PC-3 (cell line): ENCODE data around the gene RDH16. TPM values are rescaled to one million over a fixed set of nuclear protein-coding genes. Genes with fewer than 3 reads are reported as not detected.
A peak's percentile ranks its signal among the peaks of the same experiment; 100 is the strongest.

Experiments used
- ATAC-seq: fragments of 200-7000 bp; cut with Tn5 transposase; 2 replicates; pipeline ENCODE4 v1.9.1; 2020; ENCODE audit warnings: mild to moderate bottlenecking, moderate library complexity
- BruUV-seq: library from RNA; stranded (reverse); fragments of 400-500 nt; replicated peaks from 2 replicates; lab custom pipeline; 2021; lab: Mats Ljungman, UMichigan
- CTCF ChIA-PET: fragments of 300-600 bp; sonication (Branson Sonifier 250); formaldehyde crosslinking; loops from one replicate; lab custom pipeline; 2022; ENCODE audit warnings: antibody characterized with exemption; lab: Charles Lee
- POLR2A ChIA-PET: fragments of 300-600 bp; sonication (Branson Sonifier 250); formaldehyde crosslinking; loops from one replicate; lab custom pipeline; 2022; ENCODE audit warnings: antibody characterized with exemption; ENCODE audit not compliant: unreplicated experiment; lab: Charles Lee
- DNase-seq: peaks from one replicate; pipeline ENCODE4 v3.0.0-alpha.2; 2015
- H2AFZ ChIP-seq: fragments of 300-600 bp; sonication (generic); 2 replicates; pipeline ENCODE4 v1.6.0; 2016; ENCODE audit warnings: antibody characterized with exemption, low read length
- H3F3A ChIP-seq: fragments of 300-600 bp; sonication (generic); one replicate; pipeline ENCODE4 v1.6.0; 2017; ENCODE audit warnings: antibody characterized with exemption, low read length, control low read depth, mild to moderate bottlenecking; ENCODE audit not compliant: unreplicated experiment
- H3K27ac ChIP-seq: fragments of 300-600 bp; sonication (generic); 2 replicates; pipeline ENCODE4 v1.5.1; 2016; ENCODE audit warnings: mild to moderate bottlenecking, low read length
- H3K27me3 ChIP-seq: fragments of 300-600 bp; sonication (generic); 2 replicates; pipeline ENCODE4 v1.6.1; 2016; ENCODE audit warnings: low read length, mixed read lengths
- H3K36me3 ChIP-seq: fragments of 300-600 bp; sonication (generic); 2 replicates; pipeline ENCODE4 v1.6.1; 2016; ENCODE audit warnings: low read depth, mixed run types, low read length, mixed read lengths
- H3K4me1 ChIP-seq: fragments of 300-600 bp; sonication (generic); 2 replicates; pipeline ENCODE4 v1.5.1; 2016; ENCODE audit warnings: low read length; ENCODE audit not compliant: insufficient read depth
- H3K4me2 ChIP-seq: fragments of 300-600 bp; sonication (generic); 2 replicates; pipeline ENCODE4 v1.6.0; 2016; ENCODE audit warnings: low read length
- H3K4me3 ChIP-seq: fragments of 300-600 bp; sonication (generic); 2 replicates; pipeline ENCODE4 v1.5.1; 2016; ENCODE audit warnings: mild to moderate bottlenecking, low read length, mixed read lengths
- H3K79me2 ChIP-seq: fragments of 300-600 bp; sonication (generic); 2 replicates; pipeline ENCODE4 v1.6.1; 2017; ENCODE audit warnings: low read length, mixed read lengths
- H3K9ac ChIP-seq: fragments of 300-600 bp; sonication (generic); 2 replicates; pipeline ENCODE4 v1.6.0; 2016; ENCODE audit warnings: mild to moderate bottlenecking, low read length
- H3K9me2 ChIP-seq: fragments of 300-600 bp; sonication (generic); replicated peaks from 2 replicates; pipeline ENCODE4 v1.6.1; 2016; ENCODE audit warnings: mixed run types, low read length, mixed read lengths
- H3K9me3 ChIP-seq: fragments of 300-600 bp; sonication (generic); 2 replicates; pipeline ENCODE4 v1.6.1; 2016; ENCODE audit warnings: low read length, mixed read lengths
- H4K20me1 ChIP-seq: fragments of 300-600 bp; sonication (generic); 2 replicates; pipeline ENCODE4 v1.6.1; 2016; ENCODE audit warnings: low read length, mixed read lengths
- EZH2 ChIP-seq: fragments of 300-600 bp; sonication (generic); IDR thresholded peaks from one replicate; pipeline ENCODE4 v1.6.1; 2017; ENCODE audit warnings: antibody characterized with exemption, mild to moderate bottlenecking, low read length; ENCODE audit not compliant: unreplicated experiment
- EZH2phosphoT487 ChIP-seq: fragments of 300-600 bp; sonication (generic); IDR thresholded peaks from 2 replicates; pipeline ENCODE4 v1.6.1; 2018; ENCODE audit warnings: mild to moderate bottlenecking, antibody characterized with exemption, low read length, borderline replicate concordance
- intact Hi-C: fragments of 100-400 bp; cut with micrococcal nuclease; formaldehyde crosslinking; loops from 2 replicates; pipeline ENCODE4 v1.9.0; 2023
- total RNA-seq: library from RNA; depleted of rRNA; stranded (reverse); fragments of >200 nt; gene quantifications from 2 replicates; pipeline ENCODE4 v1.2.3, GENCODE V29; 2014
- TF ChIP-seq, protein P1 (sequence below): fragments of 300-600 bp; sonication (generic); conservative IDR thresholded peaks from 2 replicates; pipeline ENCODE4 v1.5.1; 2017; ENCODE audit warnings: antibody characterized with exemption, low read depth, mild to moderate bottlenecking, low read length

Gene RDH16
- total RNA-seq, 1 experiment from 2014 or later, result 0.73 TPM

DNA sequence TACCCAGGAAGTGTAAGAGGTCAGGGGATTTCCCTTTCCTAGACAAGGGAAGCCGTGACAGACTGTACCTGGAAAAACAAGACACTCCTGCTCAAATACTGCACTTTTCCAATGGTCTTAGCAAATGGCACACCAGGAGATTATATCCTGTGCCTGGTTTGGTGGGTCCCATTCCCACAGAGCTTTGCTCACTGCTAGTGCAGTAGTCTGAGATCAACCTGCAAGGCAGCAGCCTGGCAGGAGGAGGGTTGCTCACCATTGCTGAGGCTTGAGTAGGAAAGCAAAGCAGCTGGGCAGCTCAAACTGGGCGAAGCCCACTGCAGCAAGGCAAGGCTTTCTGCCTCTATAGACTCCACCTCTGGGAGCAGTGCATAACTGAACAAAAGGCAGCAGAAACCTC, 1.0 kb upstream of the RDH16 start:
- no peak for DNase-seq
- Histone ChIP-seq H3K27ac (no peak overlapping the region), H4K20me1 (no peaks in the 10 kb centered on the region), H2AFZ (no peak overlapping the region), H3K9me3 (no peaks in the 10 kb centered on the region), H3K4me1 (peaks cover 22% of the 10 kb centered on the region), H3K9me2 (no peaks in the 10 kb centered on the region), H3K4me3 (no peak overlapping the region), H3K9ac (no peak overlapping the region), H3K4me2 (no peak overlapping the region), H3K79me2 (no peaks in the 10 kb centered on the region), H3K36me3 (no peaks in the 10 kb centered on the region), H3F3A (no peaks in the 10 kb centered on the region), H3K27me3 (no peaks in the 10 kb centered on the region)
- POLR2A ChIA-PET, result no interaction called here
- CTCF ChIA-PET, result no interaction called here
- ATAC-seq, result no peak
- intact Hi-C loops, result no loop called here
- BruUV-seq, result no TSS peak
- TF ChIP-seq EZH2phosphoT487 (no peak), EZH2 (no peak)
- TF ChIP-seq, protein P1, sequence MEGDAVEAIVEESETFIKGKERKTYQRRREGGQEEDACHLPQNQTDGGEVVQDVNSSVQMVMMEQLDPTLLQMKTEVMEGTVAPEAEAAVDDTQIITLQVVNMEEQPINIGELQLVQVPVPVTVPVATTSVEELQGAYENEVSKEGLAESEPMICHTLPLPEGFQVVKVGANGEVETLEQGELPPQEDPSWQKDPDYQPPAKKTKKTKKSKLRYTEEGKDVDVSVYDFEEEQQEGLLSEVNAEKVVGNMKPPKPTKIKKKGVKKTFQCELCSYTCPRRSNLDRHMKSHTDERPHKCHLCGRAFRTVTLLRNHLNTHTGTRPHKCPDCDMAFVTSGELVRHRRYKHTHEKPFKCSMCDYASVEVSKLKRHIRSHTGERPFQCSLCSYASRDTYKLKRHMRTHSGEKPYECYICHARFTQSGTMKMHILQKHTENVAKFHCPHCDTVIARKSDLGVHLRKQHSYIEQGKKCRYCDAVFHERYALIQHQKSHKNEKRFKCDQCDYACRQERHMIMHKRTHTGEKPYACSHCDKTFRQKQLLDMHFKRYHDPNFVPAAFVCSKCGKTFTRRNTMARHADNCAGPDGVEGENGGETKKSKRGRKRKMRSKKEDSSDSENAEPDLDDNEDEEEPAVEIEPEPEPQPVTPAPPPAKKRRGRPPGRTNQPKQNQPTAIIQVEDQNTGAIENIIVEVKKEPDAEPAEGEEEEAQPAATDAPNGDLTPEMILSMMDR, result no peak

DNA sequence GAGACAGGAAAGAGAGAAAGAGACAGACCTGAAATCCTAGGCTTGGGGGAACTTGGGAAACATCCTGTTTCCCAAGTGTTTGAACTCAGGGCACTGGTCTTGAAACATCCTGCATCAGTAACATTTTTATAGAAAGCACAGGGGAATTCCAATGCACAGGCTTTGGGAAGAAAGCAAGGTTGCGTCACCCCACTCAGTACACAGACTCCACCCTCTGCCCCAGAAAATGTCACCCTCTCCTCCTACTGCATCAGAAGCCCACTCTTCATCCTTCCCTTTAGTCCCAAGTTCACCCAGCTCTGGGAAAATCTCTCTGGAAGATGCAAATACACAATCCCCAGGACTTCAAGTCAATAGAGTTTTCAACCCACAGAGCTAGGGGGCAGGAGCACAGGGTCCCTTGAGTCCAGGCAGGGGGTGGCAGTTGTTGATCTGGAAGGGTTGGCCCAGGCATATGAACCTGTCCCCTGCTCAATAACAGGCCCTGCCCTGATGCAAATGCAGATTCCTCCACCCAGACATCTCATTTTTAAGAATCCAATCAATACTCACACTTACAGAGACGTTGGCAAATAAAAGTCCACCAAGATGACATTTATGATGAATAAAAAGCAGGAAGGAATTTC, 1.7 kb downstream of the RDH16 start:
- Histone ChIP-seq H3K27ac (no peak overlapping the region), H3K9ac (no peak overlapping the region), H3K4me3 (no peak overlapping the region), H3K27me3 (no peaks in the 10 kb centered on the region), H3K9me2 (no peaks in the 10 kb centered on the region), H2AFZ (no peak overlapping the region), H3K9me3 (no peaks in the 10 kb centered on the region), H4K20me1 (no peaks in the 10 kb centered on the region), H3K79me2 (no peaks in the 10 kb centered on the region), H3K36me3 (no peaks in the 10 kb centered on the region), H3K4me1 (peaks cover 22% of the 10 kb centered on the region), H3K4me2 (no peak overlapping the region), H3F3A (no peaks in the 10 kb centered on the region)
- CTCF ChIA-PET, result no interaction called here
- TF ChIP-seq EZH2phosphoT487 (no peak), EZH2 (no peak)
- TF ChIP-seq, protein P1, result no peak
- intact Hi-C loops, result no loop called here
- peak; percentile 16 for DNase-seq
- no TSS peak for BruUV-seq
- POLR2A ChIA-PET, result no interaction called here
- no peak for ATAC-seq

DNA sequence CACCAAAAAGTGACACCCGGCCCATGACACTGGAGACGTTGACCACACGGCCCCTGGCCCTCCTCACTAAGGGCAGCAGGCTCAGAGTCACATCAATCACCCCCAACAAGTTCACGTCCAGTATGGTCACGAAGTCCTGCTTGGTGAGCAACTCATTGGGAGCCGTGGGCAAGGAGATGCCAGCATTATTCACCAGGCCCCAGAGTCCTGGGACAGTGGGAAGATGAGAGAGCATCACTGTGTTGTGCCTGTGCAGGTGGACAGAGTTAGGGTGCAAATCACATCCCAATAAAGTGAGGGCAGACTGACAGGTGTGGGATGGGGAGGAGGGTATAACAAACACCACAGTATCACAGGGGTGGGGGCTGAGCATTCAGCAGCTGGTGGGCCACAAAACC, 2.5 kb downstream of the RDH16 start:
- Histone ChIP-seq H3K27ac (no peak overlapping the region), H3K27me3 (no peaks in the 10 kb centered on the region), H3K4me1 (peaks cover 27% of the 10 kb centered on the region), H3K36me3 (no peaks in the 10 kb centered on the region), H3K9me3 (no peaks in the 10 kb centered on the region), H3K4me3 (no peak overlapping the region), H3F3A (no peaks in the 10 kb centered on the region), H3K79me2 (no peaks in the 10 kb centered on the region), H3K9me2 (no peaks in the 10 kb centered on the region), H2AFZ (no peak overlapping the region), H3K9ac (no peak overlapping the region), H4K20me1 (no peaks in the 10 kb centered on the region), H3K4me2 (no peak overlapping the region)
- CTCF ChIA-PET, result no interaction called here
- no peak for ATAC-seq
- BruUV-seq, result no TSS peak
- no peak for DNase-seq
- TF ChIP-seq, protein P1, result no peak
- TF ChIP-seq EZH2 (no peak), EZH2phosphoT487 (no peak)
- intact Hi-C loops, result no loop called here
- POLR2A ChIA-PET, result no interaction called here
